NCI-H1694 (cell line): ENCODE measurements around the gene CTPS1.

Experiments used
- DNase-seq: peaks from one replicate; lab custom pipeline; 2025; lab: John Stamatoyannopoulos, UW

Gene CTPS1

DNA sequence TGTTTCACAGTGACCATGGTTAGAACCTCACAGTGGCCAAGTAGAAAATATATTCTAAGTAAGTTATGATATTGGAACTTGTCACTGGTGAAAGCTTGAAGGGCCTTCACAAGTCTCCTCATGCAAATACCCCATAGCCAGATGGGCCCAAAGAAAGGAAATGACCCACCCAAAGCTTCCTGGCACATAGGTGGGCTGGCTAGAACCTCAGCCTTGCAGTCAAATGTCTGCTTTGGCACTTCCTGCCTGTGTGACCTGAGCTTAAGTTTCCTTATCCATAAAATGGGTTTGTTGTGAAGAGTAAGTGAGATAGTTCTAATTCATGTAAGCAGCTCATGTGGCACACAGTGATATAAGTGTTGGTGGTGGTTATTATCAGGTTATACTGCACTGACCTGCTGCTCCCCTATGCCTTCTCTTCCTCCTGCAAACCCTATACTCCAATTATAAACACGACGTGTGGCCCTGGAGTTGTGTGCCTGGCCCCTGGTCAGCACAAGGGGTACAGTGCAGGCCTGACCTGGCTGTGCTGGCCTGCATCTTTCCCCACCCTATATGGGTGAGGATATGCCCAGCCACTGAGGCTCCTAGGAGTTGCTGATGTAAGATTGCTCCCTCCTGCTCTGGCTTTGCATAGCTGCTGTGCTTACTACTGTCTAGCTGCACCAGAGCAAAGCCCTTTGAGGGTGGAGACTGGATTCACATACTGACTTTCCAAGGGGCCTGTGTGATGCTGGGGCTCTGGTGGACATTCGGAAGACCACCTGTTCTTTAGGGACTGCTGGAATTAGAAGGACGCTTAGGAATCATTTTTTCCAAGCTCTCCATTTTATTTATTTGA is 46.7 kb downstream of the CTPS1 start:
- no peak for DNase-seq

DNA sequence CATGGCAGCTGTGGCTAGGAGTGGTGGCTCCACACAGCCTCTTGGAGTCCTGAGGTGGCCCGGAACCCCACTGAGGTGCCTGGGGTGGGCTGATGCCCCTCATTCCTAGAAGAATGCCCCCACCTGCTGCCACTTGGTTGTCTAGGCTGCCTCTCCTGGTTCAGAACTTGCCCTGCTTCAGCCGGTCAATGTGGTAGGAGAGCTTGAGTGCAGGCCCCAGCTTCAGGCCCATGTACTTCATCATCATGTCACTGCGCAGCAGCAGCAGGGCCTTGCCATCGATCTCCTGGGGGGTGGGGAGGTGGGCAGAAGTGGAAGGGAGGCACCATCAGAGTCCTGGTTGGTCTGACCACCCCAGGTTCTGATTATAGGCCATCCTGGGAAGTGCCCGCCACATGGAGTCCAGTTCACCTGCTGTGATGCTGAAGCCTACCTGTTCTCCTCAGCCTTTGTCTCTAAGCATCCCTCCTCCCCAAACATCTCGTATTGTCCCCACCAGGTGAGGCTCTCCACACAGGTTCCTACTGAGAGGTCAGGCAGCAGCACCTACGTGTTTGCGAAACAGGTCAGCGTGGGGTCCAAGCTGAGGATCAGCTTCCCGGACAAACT is 48.6 kb downstream of the CTPS1 start:
- DNase-seq, result no peak

DNA sequence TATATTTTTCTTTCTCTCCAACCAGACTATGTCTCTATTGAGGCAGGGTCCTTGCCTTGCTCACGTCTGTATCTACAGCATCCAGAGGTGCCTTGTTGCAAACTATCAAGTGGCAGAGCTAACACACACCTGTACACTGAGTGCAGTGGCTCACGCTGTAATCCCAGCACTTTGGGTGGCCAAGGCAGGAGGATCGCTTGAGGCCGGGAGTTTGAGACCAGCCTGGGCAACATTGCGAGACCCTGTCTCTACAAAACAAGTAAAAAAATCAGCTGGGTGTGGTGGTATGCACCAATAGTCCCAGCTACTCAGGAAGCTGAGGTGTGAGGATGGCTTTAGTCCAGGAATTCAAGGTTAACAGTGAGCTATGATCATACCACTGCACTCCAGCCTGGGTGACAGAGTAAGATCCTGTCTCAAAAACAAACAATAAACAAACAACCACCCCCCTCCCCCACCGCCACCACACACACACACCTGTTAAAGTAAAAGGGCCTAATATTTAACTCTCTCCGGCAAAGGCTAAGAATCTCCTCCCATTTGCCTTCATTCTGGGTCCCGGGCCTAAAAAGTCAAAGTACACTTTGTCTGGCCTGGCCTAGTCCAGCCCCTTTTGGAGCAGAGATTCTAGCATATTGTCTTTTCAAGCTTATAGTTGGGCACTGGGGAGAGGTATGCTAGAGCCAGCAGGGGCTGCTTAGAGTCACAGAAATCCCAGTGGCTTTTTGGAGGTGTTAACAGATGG is 51.5 kb downstream of the CTPS1 start:
- no peak for DNase-seq

DNA sequence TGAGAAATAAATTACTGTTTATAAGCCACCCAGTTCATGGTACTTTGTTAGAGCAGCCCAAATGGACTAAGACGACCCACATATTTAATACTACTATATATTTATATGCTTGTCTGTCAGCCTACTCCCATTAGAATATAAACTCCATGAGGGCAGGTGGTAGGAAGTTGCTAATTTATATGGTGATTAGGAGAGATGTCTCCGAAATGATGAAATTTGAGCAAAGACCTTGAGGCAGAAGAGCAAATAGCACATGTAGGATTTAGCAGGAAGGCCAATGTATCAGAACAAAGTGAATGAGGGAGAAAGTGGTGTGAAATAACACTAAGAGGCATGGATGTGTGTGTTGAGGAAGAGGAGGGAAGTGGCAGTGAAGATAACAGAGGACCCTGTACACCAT is 52.7 kb downstream of the CTPS1 start:
- no peak for DNase-seq

DNA sequence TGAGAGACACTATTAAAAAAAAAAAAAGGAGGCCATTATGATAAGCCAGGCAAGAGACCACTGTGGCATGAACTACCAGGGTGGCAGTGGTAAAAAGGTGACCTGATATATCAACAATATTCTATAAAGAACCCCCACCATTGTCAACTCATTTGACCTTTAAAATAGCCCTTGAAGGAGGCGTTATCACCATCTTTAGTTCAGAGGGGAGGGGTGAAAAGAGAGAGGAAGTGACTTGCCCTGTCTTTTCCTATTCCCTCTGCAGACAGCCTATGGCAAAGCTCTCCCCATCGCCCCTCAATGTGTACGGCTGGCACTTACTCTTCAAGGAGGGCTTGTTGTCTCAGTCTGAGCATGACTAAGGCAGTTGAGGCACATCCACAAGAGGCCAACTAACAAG is 53.8 kb downstream of the CTPS1 start:
- DNase-seq, result no peak

DNA sequence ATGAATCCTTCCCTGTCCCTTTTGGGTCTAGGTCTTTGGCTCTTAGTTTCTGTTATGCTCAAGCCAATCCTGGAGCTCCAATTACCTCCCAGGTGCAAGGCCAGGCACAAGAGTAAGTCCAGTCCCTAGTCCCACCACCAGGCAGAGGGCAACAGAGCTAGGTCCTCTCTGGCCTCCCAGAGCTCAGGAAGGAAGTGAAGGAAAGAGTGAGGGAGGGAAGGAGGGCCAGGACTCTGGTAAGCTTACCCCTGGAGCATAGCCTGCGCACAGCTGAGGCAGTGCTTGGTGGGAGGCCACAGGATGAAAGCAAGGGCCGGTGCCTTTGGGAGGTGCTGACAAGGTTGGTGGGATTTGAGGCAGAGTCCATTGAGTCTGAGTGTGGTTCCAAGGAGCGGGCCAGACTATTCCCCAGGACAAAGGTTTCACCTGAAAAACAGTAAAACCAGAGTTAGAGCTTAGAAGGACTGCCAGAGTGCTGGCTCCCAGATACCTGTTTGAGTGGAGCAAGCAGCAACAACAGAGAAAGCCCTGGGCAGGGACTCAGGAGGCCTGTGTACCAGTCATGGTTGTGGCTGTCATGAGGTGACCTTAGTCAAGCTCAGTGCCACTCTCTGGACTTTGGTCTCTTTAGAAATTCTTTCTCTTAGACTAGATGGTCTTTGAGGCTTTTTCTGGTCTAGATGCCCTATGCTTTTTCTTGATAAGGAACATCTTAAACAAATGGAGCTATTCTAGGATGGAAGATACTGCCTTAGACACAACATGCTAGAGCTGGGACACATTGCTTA is 57.8 kb downstream of the CTPS1 start:
- DNase-seq, result no peak

DNA sequence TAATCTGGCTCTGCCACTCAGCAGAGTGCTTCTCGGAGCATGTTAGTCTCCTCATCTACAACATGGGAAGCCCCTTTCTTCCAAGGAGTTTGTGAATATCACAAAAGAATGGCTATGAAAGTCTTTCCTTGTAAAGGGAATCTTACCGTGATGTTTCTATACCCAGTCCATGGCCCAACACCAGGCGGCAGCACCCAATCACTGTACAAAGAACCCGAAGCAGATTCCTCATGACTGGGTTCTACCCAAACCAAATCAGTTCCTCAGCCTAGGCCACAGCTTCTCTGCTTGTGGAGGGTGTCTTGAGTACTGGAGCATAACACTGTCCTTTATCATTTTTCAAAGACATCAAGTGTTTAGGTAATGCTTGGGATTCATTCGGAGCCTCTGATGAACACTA is 58.6 kb downstream of the CTPS1 start:
- DNase-seq, result no peak

DNA sequence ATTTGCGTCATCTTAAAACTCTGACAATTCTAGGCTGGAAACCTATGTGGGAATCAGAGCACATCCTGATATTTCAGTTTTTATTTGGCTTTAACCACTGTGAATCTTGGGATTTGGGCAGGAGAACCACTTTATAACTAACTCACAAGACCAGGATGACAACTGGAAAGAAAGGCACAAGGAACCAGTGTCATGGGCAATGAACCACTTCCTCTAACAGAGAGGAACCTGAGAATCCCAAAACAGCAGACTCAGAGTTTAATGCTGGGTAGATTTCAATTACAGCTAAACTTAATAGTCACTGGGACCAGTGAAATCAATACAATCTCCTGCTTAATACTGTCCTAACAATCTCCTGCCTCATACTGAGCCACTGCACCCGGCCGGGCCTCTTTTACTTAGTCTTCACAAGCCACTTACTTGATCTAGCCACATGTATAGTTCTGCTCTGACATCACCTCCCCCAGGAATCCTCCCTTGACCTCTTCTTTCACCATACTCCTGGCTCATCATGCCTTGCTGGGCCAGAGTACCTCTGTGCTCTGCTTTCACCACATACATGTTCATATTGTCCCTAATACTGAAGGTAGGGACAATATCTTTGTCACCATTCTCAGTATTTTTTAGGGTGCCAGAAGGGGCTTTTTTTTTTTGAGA is 62.2 kb downstream of the CTPS1 start:
- no peak for DNase-seq

DNA sequence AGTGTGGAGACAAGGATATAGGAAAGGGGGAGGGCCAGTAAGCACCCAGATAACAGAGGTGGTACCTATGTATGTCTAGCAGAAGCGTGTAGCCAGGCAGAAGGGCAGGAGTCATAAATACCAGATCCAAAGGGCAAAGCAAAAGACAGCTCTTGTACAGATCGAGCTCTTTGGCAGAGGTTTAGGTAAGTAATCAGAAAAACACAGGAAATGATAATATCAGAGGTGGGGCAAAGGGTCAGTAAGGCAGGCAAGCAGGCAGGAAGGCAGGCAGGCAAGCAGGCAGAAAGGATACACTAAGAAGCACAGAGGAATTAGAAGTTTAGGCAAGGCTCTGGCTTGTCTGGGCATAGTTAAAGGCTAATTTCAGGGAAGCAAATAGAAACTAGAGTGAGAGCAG is 64.7 kb downstream of the CTPS1 start:
- DNase-seq, result no peak

DNA sequence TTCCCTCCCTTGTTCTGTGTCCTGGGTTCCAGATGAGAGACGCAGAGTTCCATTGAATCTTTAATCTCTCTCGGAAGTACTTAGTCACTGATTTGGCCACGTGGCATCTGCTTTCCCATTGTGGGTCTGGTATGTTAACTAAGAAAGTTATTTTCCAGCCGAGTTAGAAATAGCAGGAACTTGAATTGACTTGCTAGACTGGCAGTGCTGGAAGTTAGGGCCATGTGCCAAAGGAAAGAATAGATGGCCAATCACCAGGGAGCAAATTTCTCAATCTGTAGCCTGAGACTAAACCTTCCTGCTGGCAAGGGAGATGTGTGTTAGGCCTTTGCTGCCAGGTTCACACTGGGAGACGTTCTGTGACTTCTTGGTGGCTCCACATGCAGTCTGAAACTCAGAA is 66.2 kb downstream of the CTPS1 start:
- DNase-seq, result no peak

DNA sequence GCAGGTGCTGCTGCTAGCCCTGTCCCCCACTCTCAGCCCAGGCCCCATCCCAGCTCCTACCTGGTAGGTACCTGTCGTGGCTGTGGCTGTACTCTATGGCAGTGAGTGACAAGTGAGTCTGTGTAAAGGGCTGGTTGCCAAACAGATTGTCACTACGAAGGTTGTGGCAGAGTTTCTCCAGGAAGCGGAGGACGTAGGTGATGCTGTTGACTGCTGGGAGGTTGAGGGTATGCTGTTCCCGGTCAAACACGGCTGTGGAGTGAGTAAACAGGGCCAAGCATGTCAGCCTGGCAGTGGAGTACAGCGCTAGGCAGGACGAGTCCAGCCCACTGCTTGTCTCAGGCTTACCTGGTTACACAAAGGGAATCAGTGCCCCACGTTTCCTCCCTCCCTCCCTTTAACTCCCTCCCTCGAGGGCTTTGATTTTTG is 66.9 kb downstream of the CTPS1 start:
- no peak for DNase-seq

DNA sequence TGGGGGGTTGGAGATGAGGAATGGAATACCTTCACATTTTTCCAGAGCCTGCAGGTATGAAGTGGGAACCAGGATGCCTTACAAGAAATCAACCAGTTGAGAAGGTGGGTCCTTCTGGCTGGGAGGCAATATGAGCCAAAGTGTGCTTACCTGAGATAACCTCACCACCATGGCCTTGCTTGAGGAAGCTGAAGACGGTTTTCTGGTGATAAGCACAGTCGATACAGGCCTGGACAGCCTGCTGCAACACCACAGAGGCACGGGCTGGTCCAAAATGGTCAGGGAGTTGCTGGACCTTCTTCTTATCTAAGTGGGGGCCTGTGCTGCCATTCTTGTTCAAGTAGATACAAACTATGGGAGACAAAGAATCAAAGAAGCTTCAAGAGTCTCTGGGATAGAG is 69.0 kb downstream of the CTPS1 start:
- no peak for DNase-seq

DNA sequence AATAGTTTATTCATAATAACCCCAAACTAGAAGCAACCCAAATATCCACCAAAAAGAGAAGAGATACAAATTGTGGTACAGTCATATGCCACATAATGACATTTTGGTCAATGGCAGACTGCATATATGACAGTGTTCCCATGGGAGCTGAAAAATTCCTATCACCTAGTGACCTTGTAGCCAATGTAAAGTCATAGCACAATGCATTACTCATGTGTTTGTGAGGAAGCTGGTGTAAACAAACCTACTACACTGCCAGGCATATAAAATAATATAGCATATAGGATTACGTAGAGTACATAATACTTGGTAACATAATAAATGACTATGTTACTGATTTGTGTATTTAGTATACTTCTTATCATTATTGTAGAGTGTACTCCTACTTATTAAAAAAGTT is 71.5 kb downstream of the CTPS1 start:
- no peak for DNase-seq

DNA sequence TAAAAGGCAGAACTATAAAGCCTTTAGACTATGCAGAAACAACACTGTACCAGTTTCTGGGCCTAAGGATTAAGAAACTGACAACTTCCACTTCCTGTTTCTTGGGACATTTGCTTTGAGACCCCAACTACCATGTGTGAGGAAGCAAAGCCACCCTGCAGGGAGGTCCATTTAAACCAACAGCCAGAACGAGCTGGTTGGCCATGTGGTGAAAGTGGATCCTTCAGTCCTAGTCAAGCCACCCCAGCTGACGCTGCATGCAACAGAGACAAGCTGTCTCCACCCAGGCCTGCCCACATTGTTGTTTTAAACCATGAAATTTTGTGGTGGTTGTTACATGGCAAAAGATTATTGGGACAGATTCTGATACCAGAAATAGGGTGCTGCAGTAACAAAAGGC is 73.8 kb downstream of the CTPS1 start:
- DNase-seq, result no peak

DNA sequence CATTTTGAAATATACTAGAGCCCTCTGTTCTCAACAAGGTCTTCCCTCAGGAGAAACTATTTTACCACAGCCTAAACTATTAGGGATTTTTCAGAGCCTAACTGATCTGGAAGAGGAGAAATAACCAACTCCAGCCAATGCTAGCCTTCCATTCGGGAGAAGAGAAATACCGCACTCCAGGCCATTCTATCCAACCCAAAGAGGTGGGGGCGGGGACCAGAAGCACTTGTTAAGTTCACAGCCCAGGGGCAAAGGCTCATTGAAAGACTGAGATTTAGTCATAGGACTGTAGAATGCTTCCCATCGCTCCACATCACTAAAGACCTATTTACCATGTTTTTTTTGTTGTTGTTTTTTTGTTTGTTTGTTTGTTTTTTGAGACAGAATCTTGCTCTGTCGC is 77.4 kb downstream of the CTPS1 start:
- no peak for DNase-seq
